Stimulated activated CD8-positive, alpha-beta memory T cell treated with anti-CD3 and anti-CD28 coated beads, Interleukin-2, amount 100 ng/mL, for 1 hour (primary cell): ENCODE data around the gene CLK3.
"Not testable (repeated sequence)": the region's sequence is repeated elsewhere in the genome, so short reads cannot be mapped to it uniquely, and the experiment has no call there.

Experiments
- DNase-seq, 2 donors: peaks; one replicate each; pipeline ENCODE4 v3.0.0-alpha.2; 2020; ENCODE audit warnings: low read depth in 2 of 2

CLK3 gene

DNA sequence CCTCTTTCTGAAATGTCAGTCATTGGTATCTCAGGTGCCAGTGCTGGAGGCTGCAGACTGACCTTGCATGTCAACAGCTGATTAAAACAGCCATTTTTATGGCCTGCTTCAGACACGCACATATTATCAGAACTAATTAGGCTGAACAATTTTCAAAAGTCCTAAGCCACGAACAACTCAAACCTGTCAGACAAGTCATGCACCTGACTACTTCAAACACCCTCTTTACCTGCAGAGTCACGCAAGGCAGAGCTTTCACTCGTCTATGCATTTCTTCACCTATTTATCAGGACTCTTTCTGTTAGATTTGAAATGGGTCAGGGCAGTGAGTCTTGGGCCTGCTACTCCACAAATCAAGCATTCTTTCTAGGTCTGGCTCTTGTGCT lies 26.7 kb downstream of the CLK3 start:
- DNase-seq: no peak

DNA sequence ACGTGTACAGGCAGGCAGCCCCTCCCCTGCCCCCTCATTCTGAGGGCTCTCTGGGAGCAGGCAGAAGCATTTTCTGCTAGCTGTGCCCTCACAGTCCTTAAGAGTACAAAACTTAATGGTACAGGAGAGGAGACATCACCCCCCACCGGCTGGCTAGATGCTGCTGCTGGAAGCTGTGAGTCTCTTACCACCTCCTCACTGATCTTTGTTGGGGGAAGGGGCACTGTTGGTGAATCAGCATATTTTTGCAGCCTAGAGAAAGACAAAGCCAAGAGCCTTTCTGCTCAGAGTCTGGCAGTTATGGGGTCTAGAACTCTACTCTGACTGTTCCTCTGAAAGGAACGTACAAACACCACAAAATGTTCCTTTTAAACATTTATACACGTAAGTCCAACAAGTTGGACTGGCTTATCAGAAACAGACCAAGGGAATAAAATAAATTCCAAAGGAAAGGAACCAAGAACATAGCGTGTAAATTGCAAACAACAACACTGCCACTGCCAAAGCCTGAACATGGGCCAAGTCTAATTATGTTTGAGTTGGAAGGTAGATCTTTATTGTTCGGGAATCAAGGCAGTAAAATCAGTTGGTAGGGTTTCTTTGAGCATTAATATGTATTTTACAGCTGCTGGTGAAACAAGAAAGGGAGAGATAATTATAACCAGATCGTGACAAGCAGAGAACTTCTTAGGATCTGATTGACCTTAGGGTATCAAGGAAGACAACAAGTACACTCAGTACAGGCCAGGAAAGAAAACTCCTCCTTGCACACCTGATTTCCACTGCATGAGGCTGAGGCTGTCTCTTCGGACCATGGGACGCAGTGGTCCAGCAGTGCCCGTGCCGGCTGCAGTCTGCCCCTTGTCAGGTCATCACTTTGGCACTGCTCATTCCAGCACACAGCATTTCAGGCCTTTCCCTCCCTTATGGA lies 27.4 kb downstream of the CLK3 start:
- DNase-seq: no peak

- no peak for DNase-seq
Observed at GRCh38 chr15:74643665-74644204, 28.1 kb downstream of the CLK3 start.

DNA sequence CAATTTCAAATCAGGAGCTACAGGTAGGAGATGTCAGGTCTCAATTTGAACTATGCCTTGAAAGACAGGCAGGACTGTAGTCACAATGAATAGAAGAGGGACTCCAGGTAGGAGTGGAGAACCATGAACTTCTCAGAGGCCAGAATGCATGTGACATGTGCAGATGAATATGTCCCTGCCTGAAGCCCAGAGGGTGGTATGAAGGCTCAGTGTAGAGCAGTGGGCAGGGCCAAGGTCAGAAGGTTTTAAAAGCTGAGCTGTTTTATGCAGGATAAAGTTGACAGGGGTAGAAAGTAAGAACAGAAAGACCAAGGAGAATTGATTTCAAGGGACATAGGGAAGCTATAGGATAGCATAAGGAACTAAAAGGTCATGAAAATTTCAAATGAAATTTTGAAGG lies 30.8 kb downstream of the CLK3 start:
- no peak for DNase-seq

GRCh38 chr15:74648051-74648842 lies 32.6 kb downstream of the CLK3 start:
- no peak for DNase-seq

- no peak for DNase-seq
Observed at GRCh38 chr15:74651242-74651741, 35.7 kb downstream of the CLK3 start.

GRCh38 chr15:74653426-74654102 lies 37.9 kb downstream of the CLK3 start:
- no peak for DNase-seq

DNA sequence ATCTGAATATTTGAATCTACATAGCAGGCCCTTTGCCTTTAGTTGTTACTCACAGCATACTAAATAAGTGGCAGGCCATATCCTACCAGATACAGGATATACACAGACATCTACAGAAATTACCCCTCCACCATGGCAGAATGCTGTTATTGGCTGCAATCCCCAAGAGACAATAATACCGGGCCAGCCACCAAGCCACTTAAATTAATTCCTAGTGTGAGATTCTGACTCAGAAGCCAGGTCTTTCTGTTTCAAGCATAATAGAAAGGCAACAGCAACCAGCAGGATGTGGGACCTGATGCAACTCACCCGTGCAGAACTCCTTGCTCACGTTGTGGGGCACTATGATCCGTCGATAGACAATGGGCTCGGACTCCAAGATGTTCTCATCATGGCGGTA lies 39.8 kb downstream of the CLK3 start:
- no peak for DNase-seq

DNA sequence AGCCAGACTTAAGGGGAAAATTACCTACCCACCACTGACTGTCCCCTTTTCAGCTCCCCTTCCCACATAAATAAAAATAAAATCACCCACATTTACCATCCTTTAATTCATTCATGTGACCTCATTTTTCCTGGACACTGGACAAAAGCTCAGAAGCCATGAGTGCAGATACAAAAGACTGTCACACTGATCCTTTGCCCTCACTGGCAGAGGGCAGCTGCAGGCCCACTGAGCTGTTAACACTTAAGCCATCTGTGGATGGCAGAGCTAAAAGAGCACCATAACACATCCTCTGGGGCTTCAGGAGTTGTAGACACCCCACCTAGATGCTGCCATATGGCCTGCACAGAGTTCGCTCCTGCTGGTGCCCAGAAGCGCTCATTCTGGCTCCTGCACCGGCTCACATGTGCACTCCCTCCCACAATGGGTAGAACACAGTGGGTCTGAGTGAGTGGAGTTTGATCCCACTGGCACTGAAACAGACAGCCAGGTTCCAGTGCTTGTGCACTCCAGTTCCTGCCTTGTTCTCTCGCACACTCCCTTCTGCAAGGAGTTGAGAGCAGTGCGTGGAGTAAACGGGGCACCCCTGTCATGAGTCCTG lies 41.4 kb downstream of the CLK3 start:
- DNase-seq: no peak

DNA sequence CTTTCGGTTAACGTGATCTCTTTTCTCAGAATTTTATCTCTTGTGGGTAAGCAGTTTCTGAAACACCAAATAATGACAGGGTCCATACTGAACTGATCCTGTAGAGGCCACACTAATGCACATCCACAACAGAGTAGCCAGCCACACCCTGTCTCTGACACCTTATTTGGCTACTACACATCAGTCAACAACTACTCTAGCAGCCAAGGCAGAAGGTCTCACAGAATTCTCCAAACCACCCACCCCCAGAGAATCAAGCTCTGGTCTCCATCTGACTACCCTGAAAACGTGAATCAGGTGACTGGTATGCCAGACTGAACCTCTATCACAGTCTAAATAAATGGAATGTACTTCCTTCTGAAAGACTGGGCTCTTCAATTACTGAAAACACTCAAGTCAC lies 42.2 kb downstream of the CLK3 start:
- DNase-seq: no peak

- not testable (repeated sequence) for DNase-seq
Observed at GRCh38 chr15:74661280-74661679, 45.6 kb downstream of the CLK3 start.

DNA sequence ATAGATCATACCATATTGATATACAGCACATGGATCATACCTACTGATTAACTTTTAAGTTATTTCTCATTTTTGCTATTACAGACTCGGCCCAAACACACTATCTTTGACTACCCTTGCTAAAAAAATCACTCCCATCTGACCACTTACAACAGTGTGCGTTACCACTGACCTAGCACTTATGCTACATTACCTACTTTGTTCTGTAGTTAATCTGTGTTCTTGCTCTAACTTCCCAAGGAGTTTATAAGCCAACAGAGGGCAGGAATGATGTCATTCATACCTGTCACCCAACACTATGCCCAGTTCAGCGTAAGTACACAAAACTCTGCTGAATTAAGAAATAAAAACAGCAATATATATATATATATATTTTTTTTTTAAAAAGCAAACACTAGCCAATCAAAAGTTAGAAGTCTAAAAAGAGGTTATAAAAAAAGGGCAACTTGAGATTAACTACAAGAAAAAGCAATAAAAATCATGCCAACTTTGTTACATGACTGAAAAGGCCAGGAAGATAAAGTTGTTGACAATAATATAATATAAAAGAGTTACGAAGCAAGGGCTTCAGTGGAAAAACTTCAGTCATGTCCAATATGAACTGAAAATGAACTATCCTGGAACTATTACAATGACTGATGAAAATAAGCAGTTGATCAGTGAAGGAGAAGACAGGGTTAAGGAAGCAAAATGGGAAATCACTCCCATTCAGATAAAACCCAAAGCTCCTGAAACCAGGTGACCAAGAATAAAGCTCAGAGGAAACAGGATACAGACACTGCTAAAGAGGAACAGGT lies 46.6 kb downstream of the CLK3 start:
- no peak for DNase-seq

DNA sequence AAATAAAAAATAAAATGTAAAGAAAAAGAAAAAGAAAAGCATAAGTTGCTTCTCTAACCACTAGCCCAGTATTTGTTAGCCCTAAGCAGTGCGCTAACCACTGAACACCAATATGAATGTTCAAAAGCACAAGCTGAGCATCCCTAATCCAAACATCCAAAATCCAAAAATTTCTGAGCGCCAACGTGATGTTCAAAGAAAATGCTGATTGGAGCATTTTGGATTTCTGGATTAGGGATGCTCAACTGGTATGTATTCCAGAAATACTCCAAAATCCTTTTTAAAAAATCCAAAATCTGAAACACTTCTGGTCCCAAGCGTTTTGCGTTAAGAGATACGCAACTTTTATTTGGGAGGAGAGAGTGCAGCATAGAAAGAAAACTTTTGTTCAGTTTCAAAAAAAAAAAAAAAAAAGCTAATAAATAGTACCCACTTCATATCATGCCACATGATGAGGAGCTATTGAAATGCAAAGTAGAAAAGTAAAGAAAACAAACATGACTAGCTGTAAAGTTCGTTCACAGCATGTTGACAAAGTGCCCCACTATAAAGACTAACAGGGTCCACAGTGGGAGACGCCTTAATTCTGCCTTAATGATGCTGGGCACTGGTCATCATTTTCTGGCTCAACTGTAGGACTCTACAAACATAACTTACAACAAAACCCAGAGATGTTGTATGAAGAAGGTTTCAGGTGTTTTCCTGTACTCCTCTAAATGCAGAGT lies 47.8 kb downstream of the CLK3 start:
- no peak for DNase-seq

GRCh38 chr15:74664028-74664616 lies 48.5 kb downstream of the CLK3 start:
- DNase-seq: no peak

DNA sequence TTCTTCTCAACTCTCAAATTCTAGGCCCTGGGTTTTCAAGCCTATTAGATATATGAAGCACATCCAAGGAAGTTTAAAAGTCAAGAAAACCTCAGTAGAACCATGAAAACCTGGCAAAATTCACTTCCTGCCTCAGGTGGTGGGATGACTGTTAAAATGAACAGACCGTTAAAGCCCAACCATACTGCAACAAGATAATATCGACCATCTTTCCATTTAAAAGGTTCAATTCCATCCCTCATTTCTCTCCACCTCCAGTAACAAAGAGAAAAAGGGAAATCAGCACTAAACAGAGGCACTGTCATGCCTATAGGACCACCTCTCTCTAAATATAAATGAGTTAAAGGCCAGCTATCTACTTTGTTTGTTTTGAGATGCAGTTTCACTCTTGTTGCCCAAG lies 49.0 kb downstream of the CLK3 start:
- DNase-seq: no peak

GRCh38 chr15:74667975-74668374 lies 52.3 kb downstream of the CLK3 start:
- DNase-seq: no peak

- no peak for DNase-seq
Observed at GRCh38 chr15:74669627-74670026, 54.0 kb downstream of the CLK3 start.

DNA sequence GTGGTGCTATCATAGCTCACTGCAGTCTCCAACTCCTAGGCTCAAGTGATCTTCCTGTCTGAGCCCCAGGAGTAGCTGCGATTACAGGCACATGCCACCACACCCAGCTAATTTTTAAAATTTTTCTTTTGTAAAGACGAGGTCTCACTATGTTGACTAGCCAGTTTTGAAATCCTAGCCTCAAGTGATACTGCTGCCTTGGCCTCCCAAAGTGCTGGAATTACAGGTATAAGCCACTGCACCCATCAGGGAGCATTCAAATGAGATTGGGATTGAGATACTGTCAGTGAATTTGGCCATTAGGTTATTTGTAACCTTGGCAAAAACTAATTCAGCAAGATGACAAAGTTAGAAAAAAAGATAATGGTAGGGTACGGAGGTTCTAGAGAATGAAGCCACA lies 58.5 kb downstream of the CLK3 start:
- no peak for DNase-seq

- no peak for DNase-seq
Observed at GRCh38 chr15:74676801-74677200, 61.2 kb downstream of the CLK3 start.
